ENCODE data around the gene USP11. TPM values are rescaled to one million over a fixed set of nuclear protein-coding genes. Genes with fewer than 3 reads are reported as not detected.

Gene USP11
- total RNA-seq, 1 experiment from 2014 or later, result 62.0 TPM

- no peak overlapping the region for H3K4me3 ChIP-seq (replicated peaks in 1 of 2; ENCODE audit: low read depth in 1 of 2, low read length in 2 of 2)
- BruUV-seq (replicated peaks), result no TSS peak
- H2AFZ ChIP-seq (ENCODE audit: low read depth, low read length, poor library complexity, severe bottlenecking), result no peak overlapping the region
- TF ChIP-seq ELF1 (IDR thresholded peaks at IDR 0.05; ENCODE audit: borderline replicate concordance, low read depth) (no peak), EZH2 (IDR thresholded peaks at IDR 0.05) (no peak)
- TF ChIP-seq, protein P1, sequence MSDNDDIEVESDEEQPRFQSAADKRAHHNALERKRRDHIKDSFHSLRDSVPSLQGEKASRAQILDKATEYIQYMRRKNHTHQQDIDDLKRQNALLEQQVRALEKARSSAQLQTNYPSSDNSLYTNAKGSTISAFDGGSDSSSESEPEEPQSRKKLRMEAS (IDR thresholded peaks at IDR 0.05), result no peak
- H4K20me1 ChIP-seq (ENCODE audit: insufficient read depth), result no peaks in the 10 kb centered on the region
- no peak overlapping the region for H3K4me2 ChIP-seq (ENCODE audit: low read length)
- H3K9ac ChIP-seq (ENCODE audit: low read length), result no peak overlapping the region
- ChIA-PET RAD21 (ENCODE audit: low non-redundant PET in 1 of 2, low total read pairs in 2 of 2, uncharacterized antibody in 2 of 2, unreplicated experiment in 2 of 2) (no interaction called here), CTCF (no interaction called here), POLR2A (interaction anchor here (0.7 kb wide), 1 partner anchor 272 kb away, joined by 3 read pairs; no protein-coding TSS in a partner anchor)
- peaks cover 3 to 19% of the 10 kb centered on the region in 2 experiments; a peak in 3 of 4 replicates for H3K4me1 ChIP-seq (ENCODE audit: control insufficient read depth in 1 of 2, insufficient read depth in 2 of 2, low read length in 2 of 2)
- ATAC-seq, result no peak
- H3K27me3 ChIP-seq (ENCODE audit: insufficient read depth, low read length), result no peaks in the 10 kb centered on the region
- peaks cover 8 to 18% of the 10 kb centered on the region in 2 experiments for H3K36me3 ChIP-seq (ENCODE audit: control insufficient read depth in 1 of 2, insufficient read depth in 2 of 2, low read length in 2 of 2)
- intact Hi-C loops (cut with micrococcal nuclease), result loop anchor here (10.0 kb wide), 1 partner anchor 64 kb away; no protein-coding TSS in a partner anchor
- DNase-seq (ENCODE audit: low read depth, low spot score), result no peak
- H3K9me2 ChIP-seq (ENCODE audit: insufficient read depth), result no peaks in the 10 kb centered on the region
- H3K79me2 ChIP-seq (ENCODE audit: insufficient read depth, low read length), result peaks cover 16% of the 10 kb centered on the region
- no peak overlapping the region for H3K27ac ChIP-seq (ENCODE audit: low read depth, low read length)
- H3K9me3 ChIP-seq (ENCODE audit: control insufficient read depth in 1 of 2, insufficient read depth in 1 of 2, low read depth in 1 of 2, low read length in 2 of 2), result no peaks in the 10 kb centered on the region
These were observed 2.5 kb upstream of the USP11 start for GRCh38 chrX:47230136-47230868.

- H3K79me2 ChIP-seq (ENCODE audit: insufficient read depth, low read length), result peaks cover 24% of the 10 kb centered on the region
- H2AFZ ChIP-seq (ENCODE audit: low read depth, low read length, poor library complexity, severe bottlenecking), result no peak overlapping the region
- no peak for DNase-seq (ENCODE audit: low read depth, low spot score)
- ChIA-PET RAD21 (ENCODE audit: low non-redundant PET in 1 of 2, low total read pairs in 2 of 2, uncharacterized antibody in 2 of 2, unreplicated experiment in 2 of 2) (no interaction called here), POLR2A (interaction anchor here (0.7 kb wide), 1 partner anchor 271 kb away, joined by 3 read pairs; no protein-coding TSS in a partner anchor), CTCF (no interaction called here)
- no peak overlapping the region for H3K4me3 ChIP-seq (replicated peaks in 1 of 2; ENCODE audit: low read depth in 1 of 2, low read length in 2 of 2)
- ATAC-seq, result no peak
- TF ChIP-seq RAD21 (IDR thresholded peaks at IDR 0.05; ENCODE audit: low read depth), result no peak
- TF ChIP-seq, protein P1 (IDR thresholded peaks at IDR 0.05), result no peak
- no peak for TF ChIP-seq JUND (IDR thresholded peaks at IDR 0.05)
- TF ChIP-seq EGR1 (IDR thresholded peaks at IDR 0.05; ENCODE audit: low read depth), result no peak
- TF ChIP-seq ELF1 (IDR thresholded peaks at IDR 0.05; ENCODE audit: borderline replicate concordance, low read depth), result no peak
- TF ChIP-seq ZNF274 (IDR thresholded peaks at IDR 0.05; ENCODE audit: low read depth, low read length), result no peak
- no peak for TF ChIP-seq POLR2A (IDR thresholded peaks at IDR 0.05; ENCODE audit: borderline replicate concordance, extremely low read depth, insufficient read depth, insufficient read length)
- TF ChIP-seq CBX3 (IDR thresholded peaks at IDR 0.05; ENCODE audit: low read depth), result no peak
- TF ChIP-seq, protein P2, sequence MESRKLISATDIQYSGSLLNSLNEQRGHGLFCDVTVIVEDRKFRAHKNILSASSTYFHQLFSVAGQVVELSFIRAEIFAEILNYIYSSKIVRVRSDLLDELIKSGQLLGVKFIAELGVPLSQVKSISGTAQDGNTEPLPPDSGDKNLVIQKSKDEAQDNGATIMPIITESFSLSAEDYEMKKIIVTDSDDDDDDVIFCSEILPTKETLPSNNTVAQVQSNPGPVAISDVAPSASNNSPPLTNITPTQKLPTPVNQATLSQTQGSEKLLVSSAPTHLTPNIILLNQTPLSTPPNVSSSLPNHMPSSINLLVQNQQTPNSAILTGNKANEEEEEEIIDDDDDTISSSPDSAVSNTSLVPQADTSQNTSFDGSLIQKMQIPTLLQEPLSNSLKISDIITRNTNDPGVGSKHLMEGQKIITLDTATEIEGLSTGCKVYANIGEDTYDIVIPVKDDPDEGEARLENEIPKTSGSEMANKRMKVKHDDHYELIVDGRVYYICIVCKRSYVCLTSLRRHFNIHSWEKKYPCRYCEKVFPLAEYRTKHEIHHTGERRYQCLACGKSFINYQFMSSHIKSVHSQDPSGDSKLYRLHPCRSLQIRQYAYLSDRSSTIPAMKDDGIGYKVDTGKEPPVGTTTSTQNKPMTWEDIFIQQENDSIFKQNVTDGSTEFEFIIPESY (IDR thresholded peaks at IDR 0.05; ENCODE audit: extremely low read depth, insufficient replicate concordance, low read length), result no peak
- no peak for TF ChIP-seq CTCF (IDR thresholded peaks at IDR 0.05 in 2 of 3, conservative IDR thresholded peaks at IDR 0.05 in 1 of 3; ENCODE audit: borderline replicate concordance in 1 of 3, insufficient read depth in 1 of 3, low read depth in 2 of 3, low read length in 2 of 3)
- no peak for TF ChIP-seq EZH2phosphoT487 (IDR thresholded peaks at IDR 0.05; ENCODE audit: borderline replicate concordance)
- no peak for TF ChIP-seq SIN3A (IDR thresholded peaks at IDR 0.05; ENCODE audit: low read depth)
- H3K4me1 ChIP-seq (ENCODE audit: control insufficient read depth in 1 of 2, insufficient read depth in 2 of 2, low read length in 2 of 2), result peaks cover 3 to 19% of the 10 kb centered on the region in 2 experiments; a peak in 3 of 4 replicates
- BruUV-seq (replicated peaks), result no TSS peak
- no peaks in the 10 kb centered on the region for H3K27me3 ChIP-seq (ENCODE audit: insufficient read depth, low read length)
- H3K4me2 ChIP-seq (ENCODE audit: low read length), result no peak overlapping the region
- no peak overlapping the region for H3K9ac ChIP-seq (ENCODE audit: low read length)
- no peaks in the 10 kb centered on the region for H3K9me3 ChIP-seq (ENCODE audit: control insufficient read depth in 1 of 2, insufficient read depth in 1 of 2, low read depth in 1 of 2, low read length in 2 of 2)
- peaks cover 7 to 11% of the 10 kb centered on the region in 2 experiments; a peak in 3 of 4 replicates for H3K36me3 ChIP-seq (ENCODE audit: control insufficient read depth in 1 of 2, insufficient read depth in 2 of 2, low read length in 2 of 2)
- H3K9me2 ChIP-seq (ENCODE audit: insufficient read depth), result no peaks in the 10 kb centered on the region
- H4K20me1 ChIP-seq (ENCODE audit: insufficient read depth), result no peaks in the 10 kb centered on the region
- H3K27ac ChIP-seq (ENCODE audit: low read depth, low read length), result no peak overlapping the region
- intact Hi-C loops (cut with micrococcal nuclease), result loop anchor here (10.0 kb wide), 1 partner anchor 64 kb away; no protein-coding TSS in a partner anchor
These were observed 1.6 kb upstream of the USP11 start for GRCh38 chrX:47231167-47231566.
